Keratinocyte (primary cell): ENCODE results near the gene SIGLEC8.

Experiments
- CTCF ChIP-seq, 3 experiments: IDR thresholded peaks in 1 of 3; conservative IDR thresholded peaks in 1 of 3; optimal IDR thresholded peaks in 1 of 3; 2 replicates in 2 of 3; 3 replicates in 1 of 3; pipeline versions ENCODE3 to v1.5.1; 2011; ENCODE audit warnings: low read length in 3 of 3, mild to moderate bottlenecking in 3 of 3, moderate library complexity in 2 of 3, control low read depth in 1 of 3, inconsistent platforms in 1 of 3; ENCODE audit not compliant: insufficient read depth in 2 of 3; ENCODE audit errors: extremely low read depth in 1 of 3
- EZH2 ChIP-seq: IDR thresholded peaks from one replicate; pipeline ENCODE4 v1.6.1; 2012; ENCODE audit warnings: inconsistent platforms, mild to moderate bottlenecking, low read length, moderate library complexity

GRCh38 chr19:51505904-51506303 is 47.6 kb upstream of the SIGLEC8 start:
- TF ChIP-seq CTCF (optimal IDR thresholded peaks at IDR 0.05 in 1 of 3, IDR thresholded peaks at IDR 0.05 in 1 of 3, conservative IDR thresholded peaks at IDR 0.05 in 1 of 3; ENCODE audit: extremely low read depth in 1 of 3, insufficient read depth in 2 of 3, low read length in 3 of 3) (no peak), EZH2 (no peak)
